Type B pancreatic cell (in vitro differentiated cells): ENCODE results near the gene DEDD. TPM values are rescaled to one million over a fixed set of nuclear protein-coding genes. Genes with fewer than 3 reads are reported as not detected.

Source experiments
- DNase-seq: peaks from one replicate; pipeline ENCODE4 v3.0.0; 2021; ENCODE audit warnings: mixed read lengths; ENCODE audit not compliant: unreplicated experiment; ENCODE audit errors: extremely low spot score
- H3K27ac Mint-ChIP-seq: 2 replicates; pipeline ENCODE4 v1.8.0; 2021; ENCODE audit warnings: mild to moderate bottlenecking, mixed read lengths
- H3K27me3 Mint-ChIP-seq: 2 replicates; pipeline ENCODE4 v1.8.0; 2021; ENCODE audit warnings: mixed read lengths
- H3K36me3 Mint-ChIP-seq: 2 replicates; pipeline ENCODE4 v1.8.0; 2021; ENCODE audit warnings: mixed read lengths
- H3K4me1 Mint-ChIP-seq: one replicate; pipeline ENCODE4 v1.8.0; 2021; ENCODE audit warnings: mixed read lengths; ENCODE audit not compliant: unreplicated experiment
- H3K4me3 Mint-ChIP-seq: 2 replicates; pipeline ENCODE4 v1.8.0; 2021; ENCODE audit warnings: mild to moderate bottlenecking, mixed read lengths
- H3K9me3 Mint-ChIP-seq: 2 replicates; pipeline ENCODE4 v1.8.0; 2021; ENCODE audit warnings: mixed read lengths
- CTCF ChIP-seq: fragments of 200-600 bp; sonication (generic); conservative IDR thresholded peaks from 2 replicates; pipeline ENCODE4 v1.5.0; 2021; ENCODE audit warnings: antibody characterized with exemption, mild to moderate bottlenecking
- total RNA-seq: library from RNA; stranded (reverse); gene quantifications from 2 replicates; pipeline ENCODE4 v1.2.1, GENCODE V29; 2021; ENCODE audit warnings: low replicate concordance

The DEDD gene
- total RNA-seq, 1 donor from 2014 or later: 41.0 TPM

DNA sequence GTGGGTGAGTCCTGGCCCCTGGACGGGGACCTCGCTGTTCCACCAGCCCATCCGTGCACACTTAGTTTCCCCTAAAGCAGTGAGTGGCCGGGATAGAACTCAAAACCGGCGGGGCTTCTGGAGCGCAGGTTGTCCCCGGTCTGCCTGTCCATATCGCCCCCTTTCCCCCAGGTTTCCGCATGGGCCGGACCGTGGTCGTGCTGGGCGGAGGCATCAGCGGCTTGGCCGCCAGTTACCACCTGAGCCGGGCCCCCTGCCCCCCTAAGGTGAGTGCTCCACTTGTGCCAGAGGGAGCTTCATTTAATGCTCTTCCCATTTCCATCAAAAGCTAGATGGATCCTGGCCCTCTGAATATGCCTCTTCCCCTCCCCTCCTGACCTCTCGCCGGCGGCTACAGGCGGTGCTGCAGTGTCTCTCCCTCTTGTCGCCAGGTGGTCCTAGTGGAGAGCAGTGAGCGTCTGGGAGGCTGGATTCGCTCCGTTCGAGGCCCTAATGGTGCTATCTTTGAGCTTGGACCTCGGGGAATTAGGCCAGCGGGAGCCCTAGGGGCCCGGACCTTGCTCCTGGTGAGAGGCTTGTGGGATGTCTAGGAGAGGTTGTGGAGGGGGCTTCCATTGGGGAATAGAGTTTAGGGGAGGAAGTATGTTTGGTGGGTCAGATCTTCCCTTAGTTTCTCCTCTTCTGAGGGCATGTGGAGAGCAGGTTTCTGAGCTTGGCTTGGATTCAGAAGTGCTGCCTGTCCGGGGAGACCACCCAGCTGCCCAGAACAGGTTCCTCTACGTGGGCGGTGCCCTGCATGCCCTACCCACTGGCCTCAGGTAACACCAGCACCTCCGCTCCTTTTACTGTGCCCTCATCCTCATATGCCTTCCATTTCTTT lies 34.4 kb upstream of the DEDD start:
- Mint-ChIP-seq H3K9me3 (no peaks in the 10 kb centered on the region), H3K4me1 (peaks cover 13% of the 10 kb centered on the region), H3K36me3 (peaks cover 13% of the 10 kb centered on the region), H3K4me3 (peak overlapping the region; percentile 97), H3K27me3 (no peaks in the 10 kb centered on the region), H3K27ac (peak overlapping the region; percentile 99)
- no peak for DNase-seq
- TF ChIP-seq CTCF: no peak

DNA sequence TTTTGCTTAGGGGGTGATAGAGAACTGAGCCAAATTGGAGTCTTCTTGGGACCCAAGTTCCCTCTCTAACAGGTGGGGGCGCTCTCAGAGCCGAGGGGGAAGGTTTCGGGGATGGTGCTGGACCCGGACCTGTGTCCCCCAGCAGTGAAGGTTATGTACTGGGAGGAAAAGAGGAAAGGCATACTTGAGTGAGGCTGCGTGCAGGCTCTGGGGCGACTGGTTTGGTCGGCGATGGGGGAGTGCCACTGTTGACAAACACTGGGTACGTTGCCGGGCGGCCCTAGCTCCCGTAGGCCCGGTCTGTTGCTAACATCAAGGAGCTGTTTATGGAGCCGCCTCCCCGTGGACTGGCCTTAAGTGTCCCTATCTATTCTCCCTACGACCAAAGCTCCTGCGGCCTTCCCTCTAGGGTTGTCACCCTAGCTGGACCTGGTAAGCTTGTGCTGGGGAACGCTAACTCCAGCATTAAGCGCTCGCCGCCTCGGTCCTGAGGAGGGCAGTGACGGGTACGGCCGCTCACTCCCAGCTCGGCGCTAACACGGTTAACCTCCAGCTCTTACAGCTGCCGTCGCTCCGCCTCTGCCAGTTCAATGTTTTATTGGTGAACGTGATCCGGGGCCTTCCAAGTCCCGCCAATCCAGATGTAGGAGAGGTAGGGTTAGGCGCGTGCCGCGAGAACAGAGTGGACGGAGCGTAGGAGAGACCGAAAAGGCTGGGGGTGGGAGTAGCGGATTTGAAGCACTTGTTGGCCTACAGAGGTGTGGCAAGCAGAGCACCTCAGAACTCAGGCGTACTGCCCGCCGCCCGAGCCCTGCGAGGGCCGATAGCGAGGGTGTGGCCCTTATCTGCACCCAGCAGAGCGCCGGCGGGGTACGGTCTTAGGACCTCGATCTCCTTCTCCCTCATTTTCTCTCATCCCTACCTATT lies 33.5 kb upstream of the DEDD start, which contains the start of gene PPOX:
Gene PPOX (plus strand): TSS at position 685 of the 927 bp plus-strand sequence. CDS start 422 bp downstream, outside the sequence.
- DNase-seq: peak; percentile 94
- peaks cover 20% of the 10 kb centered on the region for H3K4me1 Mint-ChIP-seq
- H3K27ac Mint-ChIP-seq: peak within 1 kb of the TSS; percentile 99
- no peaks in the 10 kb centered on the region for H3K9me3 Mint-ChIP-seq
- TF ChIP-seq CTCF: peak; percentile 61
- H3K36me3 Mint-ChIP-seq: peaks cover 13% of the 10 kb centered on the region
- no peaks in the 10 kb centered on the region for H3K27me3 Mint-ChIP-seq
- H3K4me3 Mint-ChIP-seq: peak within 1 kb of the TSS; percentile 97

DNA sequence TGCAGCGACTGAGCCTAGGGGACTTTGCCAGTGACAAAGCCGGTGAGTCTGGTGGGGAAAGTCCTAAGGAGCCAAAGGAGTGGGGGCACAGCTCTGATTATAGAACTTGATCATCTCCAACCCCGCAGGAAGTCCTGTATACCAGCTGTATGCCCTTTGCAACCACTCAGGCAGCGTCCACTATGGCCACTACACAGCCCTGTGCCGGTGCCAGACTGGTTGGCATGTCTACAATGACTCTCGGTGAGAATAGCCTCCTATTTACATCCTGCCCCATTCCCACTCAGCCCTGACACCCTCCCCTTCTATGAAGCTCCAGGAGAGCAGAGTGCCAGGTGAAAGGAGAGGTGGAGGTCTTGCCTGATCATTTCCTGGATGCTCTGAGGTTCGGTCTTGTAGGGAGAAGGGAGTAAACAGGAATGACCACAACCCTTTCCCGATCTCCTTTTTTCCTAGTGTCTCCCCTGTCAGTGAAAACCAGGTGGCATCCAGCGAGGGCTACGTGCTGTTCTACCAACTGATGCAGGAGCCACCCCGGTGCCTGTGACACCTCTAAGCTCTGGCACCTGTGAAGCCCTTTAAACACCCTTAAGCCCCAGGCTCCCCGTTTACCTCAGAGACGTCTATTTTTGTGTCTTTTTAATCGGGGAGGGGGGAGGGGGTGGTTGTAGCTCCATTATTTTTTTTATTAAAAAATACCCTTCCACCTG lies 32.6 kb upstream of the DEDD start:
- peaks cover 13% of the 10 kb centered on the region for H3K36me3 Mint-ChIP-seq
- no peaks in the 10 kb centered on the region for H3K9me3 Mint-ChIP-seq
- peak overlapping the region; percentile 68 for H3K4me3 Mint-ChIP-seq
- no peak for DNase-seq
- TF ChIP-seq CTCF: no peak
- peaks cover 24% of the 10 kb centered on the region for H3K4me1 Mint-ChIP-seq
- H3K27ac Mint-ChIP-seq: peak overlapping the region; percentile 99
- H3K27me3 Mint-ChIP-seq: no peaks in the 10 kb centered on the region

DNA sequence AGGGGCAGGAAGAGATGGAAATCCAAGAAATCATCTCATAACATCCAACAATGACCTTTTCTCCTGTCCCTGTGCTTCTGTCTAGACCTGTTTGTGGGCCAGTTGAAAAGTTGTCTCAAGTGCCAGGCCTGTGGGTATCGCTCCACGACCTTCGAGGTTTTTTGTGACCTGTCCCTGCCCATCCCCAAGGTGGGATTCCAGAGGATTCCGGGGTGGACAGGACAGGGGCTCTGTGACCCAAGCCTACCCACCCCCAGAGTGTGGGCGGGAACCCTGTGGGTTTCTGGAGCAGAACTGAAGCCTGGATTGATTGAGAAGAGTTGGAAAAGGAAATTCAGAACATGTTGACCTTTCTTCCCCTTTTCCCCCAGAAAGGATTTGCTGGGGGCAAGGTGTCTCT lies 31.3 kb upstream of the DEDD start:
- DNase-seq: no peak
- H3K4me3 Mint-ChIP-seq: peak overlapping the region; percentile 33
- H3K4me1 Mint-ChIP-seq: peaks cover 32% of the 10 kb centered on the region
- H3K27ac Mint-ChIP-seq: peak overlapping the region; percentile 68
- H3K27me3 Mint-ChIP-seq: no peaks in the 10 kb centered on the region
- TF ChIP-seq CTCF: no peak
- no peaks in the 10 kb centered on the region for H3K9me3 Mint-ChIP-seq
- H3K36me3 Mint-ChIP-seq: peaks cover 13% of the 10 kb centered on the region

DNA sequence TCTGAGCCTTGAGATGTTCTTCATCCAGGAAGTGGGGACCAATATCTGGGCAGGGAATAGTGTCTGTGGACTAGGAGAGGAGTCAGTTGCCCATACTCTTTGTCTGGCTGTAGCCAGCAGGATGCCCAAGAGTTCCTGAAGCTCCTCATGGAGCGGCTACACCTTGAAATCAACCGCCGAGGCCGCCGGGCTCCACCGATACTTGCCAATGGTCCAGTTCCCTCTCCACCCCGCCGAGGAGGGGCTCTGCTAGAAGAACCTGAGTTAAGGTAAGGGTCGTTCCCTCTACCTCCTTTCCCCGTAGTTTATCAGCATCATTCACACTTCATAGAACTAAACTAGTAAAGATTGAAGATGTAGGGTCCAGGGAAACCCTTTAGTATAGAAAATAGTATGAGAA lies 30.3 kb upstream of the DEDD start:
- H3K36me3 Mint-ChIP-seq: peaks cover 13% of the 10 kb centered on the region
- no peak for DNase-seq
- peak overlapping the region; percentile 22 for H3K4me3 Mint-ChIP-seq
- no peaks in the 10 kb centered on the region for H3K27me3 Mint-ChIP-seq
- H3K9me3 Mint-ChIP-seq: no peaks in the 10 kb centered on the region
- peak overlapping the region; percentile 68 for H3K27ac Mint-ChIP-seq
- H3K4me1 Mint-ChIP-seq: peaks cover 34% of the 10 kb centered on the region
- no peak for TF ChIP-seq CTCF
